ACC112 (cell line): Measurements from ENCODE around the gene DACT3.

Experiments used
- H2AFZ ChIP-seq: fragments of 200-600 bp; sonication (generic); one replicate; pipeline ENCODE4 v1.6.0; 2017; ENCODE audit warnings: antibody characterized with exemption, low read length; ENCODE audit not compliant: unreplicated experiment
- H3K27ac ChIP-seq: fragments of 200-600 bp; sonication (generic); 2 replicates; pipeline ENCODE4 v1.5.1; 2014; ENCODE audit warnings: low read depth, mild to moderate bottlenecking, antibody characterized with exemption, low read length, moderate library complexity
- H3K27me3 ChIP-seq: fragments of 200-600 bp; sonication (generic); 2 replicates; pipeline ENCODE4 v1.6.1; 2014; ENCODE audit warnings: mild to moderate bottlenecking, antibody characterized with exemption, low read length, moderate library complexity, mixed read lengths; ENCODE audit not compliant: insufficient read depth
- H3K36me3 ChIP-seq: fragments of 200-600 bp; sonication (generic); 2 replicates; pipeline ENCODE4 v1.6.1; 2016; ENCODE audit warnings: mild to moderate bottlenecking, antibody characterized with exemption, low read length, moderate library complexity, mixed read lengths; ENCODE audit not compliant: insufficient read depth
- H3K4me1 ChIP-seq: fragments of 200-600 bp; sonication (generic); one replicate; pipeline ENCODE4 v1.6.1; 2016; ENCODE audit warnings: low read length, mixed read lengths; ENCODE audit not compliant: insufficient read depth, unreplicated experiment, control insufficient read depth
- H3K4me3 ChIP-seq: fragments of 200-600 bp; sonication (generic); 2 replicates; pipeline ENCODE4 v1.5.1; 2014; ENCODE audit warnings: mild to moderate bottlenecking, low read depth, low read length
- H3K79me2 ChIP-seq: fragments of 200-600 bp; sonication (generic); one replicate; pipeline ENCODE4 v1.6.0; 2016; ENCODE audit warnings: low read length; ENCODE audit not compliant: control insufficient read depth, unreplicated experiment, insufficient read depth

Gene DACT3

GRCh38 chr19:46621191-46622117 is 39.5 kb downstream of the DACT3 start:
- H2AFZ ChIP-seq = no peak overlapping the region
- H3K4me1 ChIP-seq = peaks cover 28% of the 10 kb centered on the region
- no peaks in the 10 kb centered on the region for H3K27me3 ChIP-seq
- no peaks in the 10 kb centered on the region for H3K36me3 ChIP-seq
- H3K27ac ChIP-seq = no peak overlapping the region
- H3K79me2 ChIP-seq = peaks cover 9% of the 10 kb centered on the region
- no peak overlapping the region for H3K4me3 ChIP-seq

- no peak overlapping the region for H2AFZ ChIP-seq
- peaks cover 9% of the 10 kb centered on the region for H3K79me2 ChIP-seq
- no peaks in the 10 kb centered on the region for H3K36me3 ChIP-seq
- H3K4me3 ChIP-seq = no peak overlapping the region
- H3K27ac ChIP-seq = no peak overlapping the region
- H3K27me3 ChIP-seq = no peaks in the 10 kb centered on the region
- peaks cover 24% of the 10 kb centered on the region for H3K4me1 ChIP-seq
Observed at GRCh38 chr19:46620716-46621115, 40.3 kb downstream of the DACT3 start.

- H3K79me2 ChIP-seq = peaks cover 9% of the 10 kb centered on the region
- no peaks in the 10 kb centered on the region for H3K36me3 ChIP-seq
- no peak overlapping the region for H3K27ac ChIP-seq
- H3K27me3 ChIP-seq = no peaks in the 10 kb centered on the region
- H2AFZ ChIP-seq = no peak overlapping the region
- H3K4me3 ChIP-seq = no peak overlapping the region
- H3K4me1 ChIP-seq = peaks cover 20% of the 10 kb centered on the region
Observed at GRCh38 chr19:46620267-46620666, 40.7 kb downstream of the DACT3 start.

- Histone ChIP-seq H3K4me1 (peaks cover 17% of the 10 kb centered on the region), H3K27me3 (no peaks in the 10 kb centered on the region)
Observed at GRCh38 chr19:46618670-46619231, 42.2 kb downstream of the DACT3 start.

GRCh38 chr19:46617601-46618000 is 43.4 kb downstream of the DACT3 start:
- H3K79me2 ChIP-seq = no peaks in the 10 kb centered on the region
- H3K36me3 ChIP-seq = no peaks in the 10 kb centered on the region
- peaks cover 13% of the 10 kb centered on the region for H3K4me1 ChIP-seq
- H2AFZ ChIP-seq = no peak overlapping the region
- H3K27ac ChIP-seq = no peak overlapping the region
- no peaks in the 10 kb centered on the region for H3K27me3 ChIP-seq
- no peak overlapping the region for H3K4me3 ChIP-seq

More at GRCh38 chr19:46618670-46619231, 42.2 kb downstream of the DACT3 start:
- Histone ChIP-seq H2AFZ (no peak overlapping the region), H3K36me3 (no peaks in the 10 kb centered on the region), H3K79me2 (peaks cover 5% of the 10 kb centered on the region), H3K27ac (no peak overlapping the region), H3K4me3 (no peak overlapping the region)

GRCh38 chr19:46616631-46617322 is 44.2 kb downstream of the DACT3 start:
- Histone ChIP-seq H3K27ac (no peak overlapping the region), H3K36me3 (no peaks in the 10 kb centered on the region), H3K27me3 (no peaks in the 10 kb centered on the region), H3K79me2 (no peaks in the 10 kb centered on the region), H3K4me3 (no peak overlapping the region), H2AFZ (no peak overlapping the region), H3K4me1 (peaks cover 13% of the 10 kb centered on the region)

GRCh38 chr19:46615966-46616365 is 45.0 kb downstream of the DACT3 start:
- H3K36me3 ChIP-seq = no peaks in the 10 kb centered on the region
- no peaks in the 10 kb centered on the region for H3K79me2 ChIP-seq
- no peak overlapping the region for H3K4me3 ChIP-seq
- no peaks in the 10 kb centered on the region for H3K27me3 ChIP-seq
- peaks cover 11% of the 10 kb centered on the region for H3K4me1 ChIP-seq
- H3K27ac ChIP-seq = no peak overlapping the region
- H2AFZ ChIP-seq = no peak overlapping the region

GRCh38 chr19:46614114-46614722 is 46.8 kb downstream of the DACT3 start:
- no peaks in the 10 kb centered on the region for H3K4me1 ChIP-seq
- no peaks in the 10 kb centered on the region for H3K36me3 ChIP-seq

GRCh38 chr19:46613525-46613924 is 47.5 kb downstream of the DACT3 start:
- no peak overlapping the region for H3K27ac ChIP-seq
- no peaks in the 10 kb centered on the region for H3K27me3 ChIP-seq
- no peaks in the 10 kb centered on the region for H3K4me1 ChIP-seq

More at GRCh38 chr19:46614114-46614722, 46.8 kb downstream of the DACT3 start:
- Histone ChIP-seq H3K79me2 (no peaks in the 10 kb centered on the region), H3K27me3 (no peaks in the 10 kb centered on the region), H3K4me3 (no peak overlapping the region), H2AFZ (no peak overlapping the region), H3K27ac (no peak overlapping the region)

GRCh38 chr19:46611776-46612175 is 49.2 kb downstream of the DACT3 start:
- no peaks in the 10 kb centered on the region for H3K36me3 ChIP-seq
- no peak overlapping the region for H3K4me3 ChIP-seq
- no peaks in the 10 kb centered on the region for H3K4me1 ChIP-seq
- H3K79me2 ChIP-seq = no peaks in the 10 kb centered on the region
- no peaks in the 10 kb centered on the region for H3K27me3 ChIP-seq
- H3K27ac ChIP-seq = no peak overlapping the region
- H2AFZ ChIP-seq = no peak overlapping the region

More at GRCh38 chr19:46613525-46613924, 47.5 kb downstream of the DACT3 start:
- Histone ChIP-seq H2AFZ (no peak overlapping the region), H3K4me3 (no peak overlapping the region), H3K36me3 (no peaks in the 10 kb centered on the region), H3K79me2 (no peaks in the 10 kb centered on the region)
